OCI-M1 (cell line): ENCODE measurements around the gene PISD.

Source experiments
- DNase-seq: peaks from one replicate; lab custom pipeline; 2025; lab: John Stamatoyannopoulos, UW

Gene PISD

DNA sequence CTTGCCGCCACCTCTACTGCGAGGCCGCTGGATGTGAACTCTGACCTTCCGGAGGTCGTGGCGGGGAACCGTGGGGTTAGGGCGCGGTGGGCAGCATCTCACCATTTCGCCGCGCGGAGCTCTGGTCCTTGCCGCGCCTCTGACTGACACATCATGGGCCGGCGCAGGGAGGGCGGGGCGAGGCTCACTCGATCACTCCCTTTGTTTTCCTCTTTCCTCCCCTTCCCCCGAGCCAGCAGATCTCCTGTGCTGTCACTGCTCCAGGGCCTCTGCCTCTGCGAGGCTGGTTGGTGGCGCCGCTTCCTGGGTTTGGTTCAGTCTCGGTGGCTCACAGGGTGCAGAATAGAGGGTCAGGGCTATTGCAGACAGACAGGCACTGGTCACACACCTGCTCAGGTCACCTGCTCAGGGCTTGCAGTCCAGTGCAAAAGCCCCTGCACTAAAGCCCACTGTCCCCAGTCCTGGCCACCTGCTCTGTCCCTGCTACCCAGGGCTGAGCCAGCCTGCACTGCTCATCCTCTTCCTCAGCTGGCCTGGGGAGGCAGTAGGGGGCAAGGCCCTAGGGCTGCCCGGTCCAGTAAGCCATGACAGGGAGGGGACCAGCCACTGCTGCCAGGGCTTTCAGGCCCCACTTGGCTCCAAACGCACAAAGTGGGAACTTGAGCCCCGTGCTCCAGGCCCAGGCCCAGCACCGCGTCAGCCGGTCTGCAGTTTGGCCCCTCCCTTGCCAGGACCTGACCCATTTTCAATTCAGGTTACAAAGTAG lies 36.2 kb downstream of the PISD start:
- no peak for DNase-seq

DNA sequence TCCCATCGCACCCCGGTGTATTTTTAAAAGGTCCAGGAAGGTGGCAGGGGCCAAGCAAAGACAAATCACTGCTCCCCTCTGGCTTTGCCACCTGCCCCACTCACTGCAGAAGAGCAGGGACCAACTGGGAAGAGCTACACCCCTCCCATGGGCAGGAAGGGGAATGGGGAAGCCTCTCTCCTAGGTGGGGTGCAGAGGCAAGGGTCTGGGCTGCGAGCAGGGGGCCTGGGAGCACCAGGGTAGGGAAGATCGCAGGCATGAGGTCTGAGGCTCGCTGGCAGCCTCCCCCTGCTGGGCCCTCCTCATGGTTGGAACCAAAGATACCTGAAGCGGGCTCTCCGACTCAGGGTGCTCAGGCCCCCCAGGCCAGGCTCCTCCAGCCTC lies 36.8 kb downstream of the PISD start:
- no peak for DNase-seq

DNA sequence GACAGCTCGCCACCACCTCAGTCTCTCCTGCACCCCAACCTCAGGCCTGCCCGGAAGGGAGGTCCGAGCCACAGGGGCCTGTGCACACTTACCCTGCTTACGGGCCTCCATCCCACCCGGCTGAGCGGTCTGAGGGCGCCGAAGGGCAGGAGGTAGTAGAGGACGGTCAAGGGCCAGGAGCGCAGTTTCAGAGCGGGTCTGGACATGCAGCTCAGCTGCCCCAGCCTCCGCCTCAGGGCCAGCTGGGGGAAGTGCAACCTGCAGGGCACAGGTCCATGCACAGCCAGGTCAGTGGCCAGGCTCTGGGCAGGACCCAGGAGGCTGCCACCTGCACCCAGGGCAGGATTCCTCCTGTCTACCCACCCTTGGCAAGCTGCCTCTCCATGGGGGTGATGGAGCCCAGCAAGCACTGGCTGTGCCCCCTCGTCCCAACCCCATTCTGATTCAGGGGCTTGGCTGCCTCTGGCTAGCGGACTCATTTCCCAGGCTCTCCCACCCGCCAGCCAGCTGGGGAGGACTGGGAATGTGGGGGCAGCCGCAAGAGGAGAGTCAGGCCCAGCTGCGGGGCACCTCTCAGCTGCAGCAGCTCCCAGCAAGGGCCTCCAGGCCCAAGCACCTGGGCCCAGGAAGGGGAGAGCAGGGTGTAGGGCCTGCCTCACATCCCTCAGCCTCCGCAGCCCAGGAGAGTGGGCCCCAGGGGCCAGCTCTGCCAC lies 38.3 kb downstream of the PISD start:
- no peak for DNase-seq

DNA sequence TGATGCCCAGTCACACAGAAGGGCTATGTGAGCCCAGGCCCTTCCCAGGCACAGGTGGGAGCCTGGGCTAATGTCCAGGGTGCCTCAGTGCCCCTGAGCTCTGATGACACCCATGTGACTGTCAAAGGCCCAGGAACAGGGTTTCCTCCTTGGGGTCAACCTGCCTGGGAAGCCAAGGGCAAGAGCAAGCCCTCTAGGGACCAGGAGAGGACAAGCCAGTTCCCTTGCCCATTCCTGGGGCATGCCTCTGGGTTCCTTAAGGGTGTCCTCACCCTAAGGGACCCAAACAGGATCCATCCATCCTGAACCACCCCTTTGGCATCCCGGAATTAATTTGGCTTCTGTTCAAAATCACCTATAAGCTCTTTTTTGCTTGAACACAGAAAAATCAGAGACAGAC lies 39.0 kb downstream of the PISD start:
- DNase-seq, result no peak

DNA sequence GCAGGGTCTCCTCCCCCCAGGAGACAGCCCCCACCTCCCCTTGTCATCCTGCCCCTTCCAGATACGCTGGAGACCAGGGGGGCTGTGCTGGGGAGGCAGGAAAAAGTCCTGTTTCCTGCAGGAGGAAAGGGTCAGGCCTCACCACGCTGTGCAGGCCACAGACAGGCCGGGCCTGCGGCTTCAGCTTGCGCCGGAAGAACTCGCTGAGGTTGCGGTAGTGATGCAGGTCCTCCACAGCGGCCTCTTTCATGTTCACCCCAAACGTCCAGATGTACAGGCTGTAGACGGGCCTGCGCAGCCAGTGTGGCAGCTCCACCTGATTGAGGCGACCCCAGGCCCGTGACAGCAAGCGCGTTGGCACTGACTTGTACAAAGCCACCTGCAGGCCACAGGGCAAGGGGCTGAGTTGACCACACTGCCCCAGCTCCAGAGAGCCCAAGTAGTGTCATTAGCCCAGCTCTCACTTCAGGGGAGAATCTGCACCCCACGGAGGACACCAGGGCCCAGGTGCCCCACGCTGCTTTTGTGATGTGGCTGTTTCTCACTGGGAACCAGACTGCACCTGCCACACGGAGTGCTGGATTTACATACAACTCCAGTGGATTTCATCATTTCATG lies 40.4 kb downstream of the PISD start:
- DNase-seq, result no peak

DNA sequence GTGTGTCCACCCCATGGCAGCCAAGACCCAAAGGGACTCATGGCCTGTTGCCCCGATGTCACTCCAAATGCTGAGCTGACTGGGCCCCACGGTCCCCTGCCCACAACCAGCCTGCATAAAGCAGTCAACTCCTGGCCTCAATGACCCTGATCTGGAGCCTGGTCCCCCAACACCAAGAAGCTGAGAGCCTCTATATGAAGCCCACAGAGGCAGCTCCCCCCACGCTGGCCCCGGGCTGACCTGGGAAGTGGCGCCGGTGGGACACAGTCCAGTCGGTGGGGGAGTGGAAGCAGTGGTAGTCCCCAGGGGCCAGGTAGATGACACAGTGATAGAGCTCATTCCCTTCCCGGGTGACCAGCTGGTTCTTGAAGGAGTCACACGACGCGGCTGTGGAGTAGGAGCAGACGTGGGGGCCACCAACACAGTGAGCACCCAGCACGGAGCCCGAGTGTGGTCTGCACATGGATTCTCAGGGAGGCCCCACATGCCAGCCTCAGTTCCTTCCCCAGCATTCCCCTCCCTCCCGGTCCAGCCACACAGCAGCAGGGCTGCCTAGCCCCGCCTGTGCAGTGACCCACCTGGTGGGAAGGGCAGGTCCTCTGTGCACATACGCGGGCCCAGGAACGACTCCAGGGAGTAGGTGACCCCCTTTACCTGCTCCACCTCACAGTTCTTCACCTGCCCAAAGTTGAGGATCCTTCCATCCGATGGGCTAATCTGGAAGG lies 41.1 kb downstream of the PISD start:
- no peak for DNase-seq

DNA sequence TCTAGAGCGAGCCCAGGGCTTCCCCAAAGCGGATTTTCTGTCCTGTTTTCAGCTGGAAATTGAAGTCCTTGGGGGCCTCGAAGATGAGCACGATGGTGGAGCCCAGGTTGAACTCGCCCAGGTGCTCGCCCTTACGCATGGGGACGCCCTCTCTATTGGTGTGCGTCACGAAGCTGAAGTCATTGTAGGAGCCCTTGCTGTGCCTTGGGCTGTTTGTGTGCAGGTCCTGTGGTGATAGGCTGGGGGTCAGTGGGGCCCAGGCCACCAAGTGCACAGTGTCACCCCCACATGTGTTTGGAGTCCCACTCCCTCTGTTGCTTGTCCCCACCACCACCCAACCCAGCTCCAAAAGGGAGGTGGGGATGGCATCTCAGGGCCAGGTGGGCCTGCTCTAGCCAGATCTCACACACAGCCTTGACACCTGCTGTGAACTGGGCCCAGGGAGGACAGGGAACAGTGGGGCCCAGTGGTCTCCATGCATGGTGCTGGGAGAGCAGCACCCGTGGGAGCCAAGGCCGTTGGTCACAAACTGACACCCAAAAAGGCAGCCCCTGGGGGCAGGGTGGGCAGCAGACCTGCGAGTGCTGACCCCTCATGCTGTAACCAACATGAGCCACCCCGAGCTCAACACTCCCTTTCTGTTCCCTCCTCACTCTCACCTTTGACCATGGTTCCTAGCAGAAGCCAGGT lies 42.3 kb downstream of the PISD start:
- no peak for DNase-seq

DNA sequence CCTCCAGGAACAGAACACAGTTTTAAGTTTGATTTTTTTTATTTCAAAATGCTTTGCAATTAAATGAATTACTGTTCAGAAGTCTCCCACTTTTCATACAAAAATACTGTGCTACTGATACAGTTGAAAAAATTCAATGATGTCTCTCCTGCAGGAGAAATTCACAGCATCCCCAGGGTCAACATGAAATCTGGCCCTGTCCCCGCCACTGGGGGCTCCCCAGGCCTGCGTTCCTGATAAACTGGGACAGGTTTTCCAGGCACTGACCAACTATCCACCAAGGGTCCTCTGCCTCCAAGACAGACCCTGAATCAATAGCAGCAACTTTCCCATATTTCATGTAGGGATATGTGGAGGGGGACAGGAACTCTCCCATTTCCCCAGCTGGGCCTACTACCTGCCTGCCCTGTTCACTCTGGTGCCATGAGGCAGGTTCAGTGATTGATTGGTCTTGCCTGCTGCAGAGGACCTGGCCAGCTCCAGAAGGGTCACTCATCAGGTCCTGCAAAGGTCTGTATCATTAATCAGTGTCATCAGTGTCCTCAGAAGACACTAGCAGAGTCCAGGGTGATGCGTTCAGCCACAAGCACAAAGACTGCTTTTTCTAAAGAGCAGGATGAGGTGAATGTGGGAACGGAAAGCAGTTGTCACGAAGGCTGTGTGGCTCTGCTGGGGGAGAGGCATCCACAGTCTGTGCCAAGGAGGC lies 43.4 kb downstream of the PISD start:
- no peak for DNase-seq

DNA sequence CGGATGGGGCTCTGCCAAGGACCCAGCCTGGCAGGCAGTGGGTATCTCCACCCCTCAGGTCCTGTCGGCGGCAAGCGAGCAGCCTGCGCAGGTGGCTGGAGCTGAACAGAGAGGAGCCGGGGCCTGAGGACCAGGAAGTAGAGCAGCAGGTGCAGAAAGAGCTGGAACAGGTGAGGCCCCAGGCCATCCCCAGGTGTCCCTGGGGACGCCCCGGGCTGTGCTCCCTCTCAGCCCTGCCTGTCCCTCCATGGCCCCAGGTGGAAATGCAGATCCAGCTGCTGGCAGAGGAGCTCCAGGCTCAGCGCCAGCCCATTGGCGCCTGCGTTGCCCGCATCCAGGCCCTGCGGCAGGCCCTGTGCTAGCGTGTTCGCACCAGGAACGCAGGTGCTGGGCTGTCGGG lies 44.0 kb downstream of the PISD start:
- no peak for DNase-seq

DNA sequence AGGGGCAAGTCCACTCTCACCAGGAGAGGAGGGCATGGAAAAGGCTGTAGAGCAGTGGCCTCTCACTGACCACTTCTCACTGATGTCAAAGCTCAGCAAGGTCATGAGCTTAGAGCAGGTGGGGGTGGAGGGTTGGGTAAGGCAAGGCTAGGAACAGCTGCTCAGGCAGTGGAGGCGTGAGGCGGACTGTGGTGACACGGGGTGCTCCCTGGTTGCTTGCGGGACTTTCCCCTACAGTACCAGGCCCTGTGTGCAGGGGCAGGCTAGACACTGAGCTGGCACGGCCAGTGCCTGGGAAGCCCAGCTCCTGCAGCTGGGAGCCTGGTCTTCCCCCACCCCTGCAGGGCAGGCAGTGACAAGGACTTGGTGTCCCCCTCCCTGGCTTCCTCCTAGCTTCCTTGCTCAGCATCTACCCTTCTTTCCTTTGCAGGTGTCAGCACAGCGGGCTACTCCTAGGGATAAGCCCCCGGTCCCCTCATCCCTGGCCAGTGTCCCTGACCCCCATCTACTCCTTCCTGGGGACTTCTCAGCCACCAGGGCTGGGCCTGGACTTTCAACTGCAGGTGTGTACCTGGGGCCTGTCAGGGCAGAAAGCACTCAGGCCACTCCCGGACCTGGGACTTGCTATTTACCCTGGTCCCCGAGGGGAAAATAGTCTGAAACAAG lies 45.6 kb downstream of the PISD start:
- no peak for DNase-seq

DNA sequence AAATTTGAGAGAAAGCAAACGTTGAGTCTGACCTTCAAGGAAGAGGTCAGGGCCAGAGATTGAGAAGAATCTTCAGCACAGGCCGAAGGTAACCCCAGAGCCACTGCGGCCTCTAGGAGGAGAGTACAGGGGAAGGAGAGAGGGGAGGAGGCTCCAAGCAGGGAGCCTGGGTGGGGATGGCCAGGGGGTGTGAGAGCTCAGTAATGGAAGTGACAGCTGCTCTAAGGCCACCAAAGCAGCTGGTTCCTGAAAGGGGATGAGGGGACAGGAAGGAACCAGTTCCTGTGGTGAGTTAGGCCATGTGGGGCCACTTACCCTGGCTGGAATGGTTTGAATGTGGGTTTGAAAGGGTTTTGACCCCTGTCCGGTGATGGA lies 46.1 kb downstream of the PISD start:
- no peak for DNase-seq

DNA sequence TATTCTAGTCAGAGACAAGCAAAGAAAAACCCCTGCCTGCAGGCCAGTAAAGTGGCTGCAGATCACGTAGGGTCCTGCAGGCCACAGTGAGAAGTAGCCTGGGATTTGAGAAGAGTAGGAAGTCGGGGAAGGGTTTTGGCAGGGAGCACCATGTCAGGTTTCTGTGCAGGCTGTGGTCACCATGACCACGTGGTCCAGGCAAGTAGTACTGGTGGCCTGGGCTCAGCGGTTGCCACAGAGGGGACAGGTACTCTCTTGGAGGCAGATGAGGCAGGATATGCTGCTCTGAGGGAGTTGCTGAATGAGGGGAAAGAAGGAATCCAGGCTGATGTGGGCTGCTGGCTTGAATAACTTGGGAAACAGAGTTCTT lies 46.5 kb downstream of the PISD start:
- no peak for DNase-seq

DNA sequence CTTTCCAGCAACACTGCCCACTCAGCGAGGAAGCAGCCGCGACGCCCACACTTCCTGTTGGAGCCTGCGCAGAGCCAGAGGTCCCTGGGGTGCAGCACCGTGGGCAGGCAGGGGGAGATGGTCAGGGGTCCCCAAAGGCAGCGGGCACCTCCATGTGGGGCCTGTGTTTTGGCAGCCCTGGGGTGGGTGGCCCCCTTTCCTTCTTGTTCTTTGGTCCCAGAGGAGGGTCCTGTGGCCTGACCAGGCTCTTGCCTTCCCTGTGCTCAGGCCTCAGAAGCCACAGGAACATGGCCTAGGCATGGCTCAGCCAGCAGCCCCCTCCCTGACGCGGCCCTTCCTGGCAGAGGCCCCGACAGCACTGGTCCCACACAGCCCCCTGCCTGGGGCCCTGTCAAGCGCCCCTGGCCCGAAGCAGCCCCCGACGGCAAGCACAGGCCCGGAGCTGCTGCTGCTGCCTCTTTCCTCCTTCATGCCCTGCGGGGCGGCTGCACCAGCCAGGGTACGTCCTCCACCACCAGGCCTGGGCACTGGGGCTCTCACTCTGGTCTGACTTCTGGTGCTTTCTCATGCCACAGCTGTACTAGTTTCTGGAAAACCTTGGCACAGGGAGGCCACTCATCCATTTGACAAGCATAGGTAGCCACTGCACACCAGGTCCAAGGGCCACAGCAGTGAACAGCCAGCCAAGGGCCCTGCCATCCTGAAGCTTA lies 47.1 kb downstream of the PISD start:
- no peak for DNase-seq

DNA sequence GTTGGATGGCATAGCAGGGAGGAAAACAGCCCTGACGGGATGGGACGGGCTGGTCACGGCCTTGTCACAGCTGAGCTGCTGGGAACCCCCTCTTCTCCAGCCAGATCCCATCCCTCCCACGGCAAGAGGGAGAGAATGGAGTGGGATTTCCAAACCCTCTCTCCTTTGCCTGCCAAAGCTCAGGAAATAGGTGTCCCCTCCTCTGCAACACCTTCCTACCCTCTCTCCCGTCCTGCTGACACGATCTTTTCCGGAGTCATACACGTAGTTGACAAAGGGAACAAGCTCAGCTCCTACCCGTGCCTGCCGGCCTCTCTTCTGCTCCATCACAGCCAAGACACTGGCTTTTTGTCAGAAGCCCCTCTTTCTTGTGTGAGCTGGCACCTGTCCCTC lies 48.1 kb downstream of the PISD start:
- DNase-seq, result no peak

DNA sequence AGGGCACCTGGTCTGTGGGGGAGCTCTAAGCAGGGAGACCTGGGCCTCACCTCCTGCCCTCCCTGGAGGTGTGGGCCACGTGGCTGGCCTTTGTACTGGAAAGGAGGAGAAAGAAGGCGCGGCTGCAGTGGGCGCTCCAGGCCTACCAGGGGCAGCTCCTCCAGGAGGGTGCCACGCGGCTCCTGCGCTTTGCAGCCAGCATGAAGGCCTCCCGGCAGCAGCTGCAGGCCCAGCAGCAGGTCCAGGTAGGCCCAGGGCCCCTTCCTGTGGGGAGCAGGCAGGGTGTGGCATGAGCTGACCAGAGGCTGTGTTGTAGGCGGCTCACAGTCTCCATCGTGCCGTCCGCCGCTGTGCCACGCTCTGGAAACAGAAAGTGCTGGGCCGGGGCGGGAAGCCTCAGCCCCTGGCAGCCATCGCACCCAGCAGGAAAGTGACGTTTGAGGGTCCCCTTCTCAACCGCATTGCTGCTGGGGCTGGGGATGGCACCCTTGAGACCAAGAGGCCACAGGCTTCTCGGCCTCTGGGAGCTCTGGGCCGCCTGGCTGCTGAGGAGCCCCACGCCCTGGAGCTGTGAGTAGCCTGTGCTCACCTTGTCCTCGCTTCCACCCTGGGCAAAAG lies 48.6 kb downstream of the PISD start:
- DNase-seq, result no peak

DNA sequence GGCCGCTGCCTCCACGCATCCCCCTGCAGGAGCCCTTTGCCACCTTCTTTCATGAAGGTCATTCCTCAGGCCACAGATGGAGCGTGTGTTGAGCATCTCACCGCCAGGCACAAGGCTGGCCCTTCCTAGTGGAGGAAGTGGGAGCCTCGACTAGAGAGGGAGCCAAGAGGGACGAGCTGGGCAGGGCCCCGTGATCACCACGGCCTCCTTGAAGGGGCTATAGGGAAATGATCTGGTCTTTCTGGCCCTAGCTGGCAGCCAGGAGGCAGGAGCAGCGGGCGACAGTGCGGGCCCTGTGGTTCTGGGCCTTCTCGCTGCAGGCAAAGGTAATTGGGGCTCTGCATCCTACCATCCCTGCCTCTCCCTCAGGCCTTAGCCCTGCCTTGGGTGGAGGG lies 49.1 kb downstream of the PISD start:
- DNase-seq, result no peak

DNA sequence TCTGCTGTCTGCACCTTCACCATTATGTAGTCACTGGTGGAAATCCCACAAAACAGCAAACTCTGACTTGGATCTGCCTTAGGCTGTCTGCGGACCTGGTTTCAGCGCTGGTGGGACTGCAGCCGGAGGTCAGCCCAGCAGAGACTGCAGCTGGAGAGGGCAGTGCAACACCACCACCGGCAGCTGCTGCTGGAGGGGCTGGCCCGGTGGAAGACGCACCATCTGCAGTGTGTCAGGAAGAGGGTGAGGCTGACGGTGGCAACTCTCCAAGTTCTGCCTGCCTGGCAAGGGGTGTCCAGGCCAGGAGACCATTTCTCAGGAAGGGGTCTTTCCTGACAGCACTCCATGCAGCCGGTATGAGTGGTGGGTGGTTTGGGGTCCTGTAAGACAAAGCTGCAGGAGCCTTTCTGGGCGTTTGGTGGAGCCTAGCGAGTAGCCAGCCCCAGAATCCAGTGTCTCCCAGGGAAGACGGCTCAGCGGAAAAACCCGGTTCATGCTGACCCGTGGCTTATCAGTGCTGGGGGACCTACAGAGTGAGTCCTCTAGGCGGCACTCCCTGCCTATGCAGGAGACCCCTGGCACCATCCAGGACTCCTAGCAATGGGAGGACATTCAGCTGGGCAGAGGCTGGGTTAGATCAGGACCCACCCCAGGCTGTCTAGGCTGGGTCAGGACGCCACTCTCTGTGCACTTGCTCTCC lies 50.8 kb downstream of the PISD start:
- DNase-seq, result no peak

DNA sequence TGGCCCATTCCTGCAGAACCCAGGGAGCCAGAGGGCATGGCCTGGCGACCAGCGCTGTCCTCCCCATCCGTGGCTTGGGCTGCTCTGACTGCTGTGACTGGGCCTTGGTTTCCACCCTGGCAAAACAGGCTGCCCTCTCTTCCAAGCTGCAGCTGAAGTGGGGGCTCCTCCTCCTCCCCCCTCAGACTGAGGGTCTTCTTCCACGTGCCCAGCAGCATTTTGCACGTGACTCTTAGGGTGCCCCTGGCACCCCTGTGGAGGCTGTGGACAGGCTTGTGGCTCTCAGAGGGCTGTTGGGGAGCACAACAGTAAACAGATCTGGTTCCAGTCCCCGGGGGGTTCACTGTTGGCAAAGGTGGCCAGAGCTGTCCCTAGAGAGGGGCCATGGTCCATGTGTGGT lies 51.4 kb downstream of the PISD start:
- DNase-seq, result no peak

DNA sequence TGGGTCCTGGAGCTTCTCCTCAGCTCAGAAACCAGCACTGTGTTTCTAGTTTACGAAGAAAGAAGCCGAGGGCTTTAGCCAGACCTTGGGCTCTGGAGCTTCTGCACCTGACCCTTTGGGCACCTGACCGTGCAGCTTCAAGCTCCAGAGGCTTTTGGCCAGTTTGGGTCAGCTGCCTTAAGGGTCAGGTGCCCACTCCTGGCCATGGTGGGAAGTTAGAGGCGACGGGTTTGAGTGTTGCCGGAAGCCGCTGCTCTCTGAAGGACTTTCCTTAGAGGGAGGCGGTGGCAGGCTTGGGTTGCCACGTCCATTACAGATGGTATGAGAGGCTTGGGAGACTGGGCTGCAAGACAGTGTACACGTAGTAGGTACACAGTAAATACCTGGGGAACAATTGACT lies 52.3 kb downstream of the PISD start:
- DNase-seq, result no peak
